Mesendoderm (in vitro differentiated cells): ENCODE results near the gene TBC1D4.

Experiments used
- DNase-seq: peaks from one replicate; pipeline ENCODE4 v3.0.0; 2013
- H2AK5ac ChIP-seq: 2 replicates; pipeline ENCODE4 v1.6.1; 2013; ENCODE audit warnings: low read length, inconsistent platforms
- H2BK120ac ChIP-seq: 2 replicates; pipeline ENCODE4 v1.6.1; 2013; ENCODE audit warnings: low read depth, mild to moderate bottlenecking, low read length, moderate library complexity, mixed read lengths
- H2BK15ac ChIP-seq: replicated peaks from 2 replicates; pipeline ENCODE4 v1.6.1; 2013; ENCODE audit warnings: low read depth, mild to moderate bottlenecking, moderate library complexity
- H2BK5ac ChIP-seq: 2 replicates; pipeline ENCODE4 v1.6.1; 2013; ENCODE audit warnings: low read length, inconsistent platforms
- H3K18ac ChIP-seq: 2 replicates; pipeline ENCODE4 v1.6.1; 2013; ENCODE audit warnings: mild to moderate bottlenecking, low read length, mixed read lengths
- H3K23ac ChIP-seq: one replicate; pipeline ENCODE4 v1.6.1; 2013; ENCODE audit warnings: low read length
- H3K27ac ChIP-seq: 2 replicates; pipeline ENCODE4 v1.5.1; 2013; ENCODE audit warnings: low read depth, mild to moderate bottlenecking, inconsistent platforms, low read length, moderate library complexity
- H3K27me3 ChIP-seq: 2 replicates; pipeline ENCODE4 v1.6.1; 2013; ENCODE audit warnings: low read length, control low read depth, mild to moderate bottlenecking, inconsistent platforms; ENCODE audit not compliant: insufficient read depth, poor library complexity
- H3K36me3 ChIP-seq: 2 replicates; pipeline ENCODE4 v1.6.1; 2013; ENCODE audit warnings: low read length, inconsistent platforms; ENCODE audit not compliant: control insufficient read depth, insufficient read depth
- H3K4ac ChIP-seq: one replicate; pipeline ENCODE4 v1.6.1; 2013; ENCODE audit warnings: low read depth, mild to moderate bottlenecking, low read length, moderate library complexity
- H3K4me1 ChIP-seq: 2 replicates; pipeline ENCODE4 v1.6.1; 2013; ENCODE audit warnings: low read depth, low read length, inconsistent platforms; ENCODE audit not compliant: control insufficient read depth
- H3K4me2 ChIP-seq: 2 replicates; pipeline ENCODE4 v1.6.1; 2013; ENCODE audit warnings: low read length
- H3K4me3 ChIP-seq: 2 replicates; pipeline ENCODE4 v1.5.1; 2013; ENCODE audit warnings: mild to moderate bottlenecking, low read length
- H3K56ac ChIP-seq: one replicate; pipeline ENCODE4 v1.6.1; 2013; ENCODE audit warnings: low read length
- H3K79me1 ChIP-seq: 2 replicates; pipeline ENCODE4 v1.6.1; 2013; ENCODE audit warnings: low read length, inconsistent platforms
- H3K79me2 ChIP-seq: 2 replicates; pipeline ENCODE4 v1.6.1; 2013; ENCODE audit warnings: mild to moderate bottlenecking, low read length; ENCODE audit not compliant: control insufficient read depth, insufficient read depth
- H3K9ac ChIP-seq: 2 replicates; pipeline ENCODE4 v1.6.1; 2013; ENCODE audit warnings: low read length, inconsistent platforms
- H4K5ac ChIP-seq: one replicate; pipeline ENCODE4 v1.6.1; 2013; ENCODE audit warnings: low read length
- H4K8ac ChIP-seq: one replicate; pipeline ENCODE4 v1.6.1; 2013; ENCODE audit warnings: low read depth, mild to moderate bottlenecking, control low read depth, low read length, moderate library complexity
- WGBS: extraction: QIAGEN DNeasy Blood & Tissue Kit; methylation state at CpG from one replicate; pipeline ENCODE4 v1.1.7; 2013; ENCODE audit warnings: low lambda C conversion rate, missing lambda C conversion rate; ENCODE audit not compliant: insufficient coverage; ENCODE audit errors: extremely low coverage; 5-methylcytosine and 5-hydroxymethylcytosine counted together

TBC1D4 gene

DNA sequence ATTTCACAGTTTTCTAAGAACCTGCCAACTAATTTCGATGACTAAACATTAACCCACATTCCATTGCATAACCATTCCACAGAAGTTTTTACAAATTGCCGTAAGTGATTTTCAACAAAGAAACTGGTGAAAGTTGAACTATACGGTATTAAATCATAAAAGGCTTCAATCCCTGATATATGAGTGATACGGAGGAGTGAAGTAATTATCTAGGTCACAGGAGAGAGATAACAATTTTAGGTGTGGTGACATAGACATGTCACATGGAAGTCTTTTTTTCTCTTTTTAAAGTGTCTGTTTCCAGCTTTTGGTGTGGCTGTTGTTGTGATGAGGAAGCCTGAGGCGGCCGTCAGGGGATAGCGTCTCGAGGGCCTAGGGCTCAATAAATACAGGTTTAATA is 29.4 kb downstream of the TBC1D4 start:
- no CpG with 5 or more reads among the region's 8 CpGs for WGBS
- Histone ChIP-seq H3K4me1 (no peaks in the 10 kb centered on the region), H3K18ac (no peak overlapping the region), H3K36me3 (no peaks in the 10 kb centered on the region), H3K56ac (no peak overlapping the region), H2BK120ac (no peak overlapping the region), H2BK15ac (no peak overlapping the region), H3K79me1 (no peaks in the 10 kb centered on the region), H3K79me2 (no peaks in the 10 kb centered on the region), H2AK5ac (no peak overlapping the region), H3K9ac (no peak overlapping the region), H3K27ac (no peak overlapping the region), H3K4me3 (no peak overlapping the region), H4K5ac (no peak overlapping the region), H3K23ac (no peak overlapping the region), H2BK5ac (no peak overlapping the region), H4K8ac (no peak overlapping the region), H3K4me2 (no peak overlapping the region), H3K27me3 (no peaks in the 10 kb centered on the region), H3K4ac (no peak overlapping the region)
- no peak for DNase-seq

GRCh38 chr13:75447493-75447892 is 34.5 kb downstream of the TBC1D4 start:
- DNase-seq = no peak
- Histone ChIP-seq H2BK120ac (no peak overlapping the region), H3K4ac (no peak overlapping the region), H3K4me3 (no peak overlapping the region), H2BK15ac (no peak overlapping the region), H3K79me2 (no peaks in the 10 kb centered on the region), H3K56ac (no peak overlapping the region), H3K23ac (no peak overlapping the region), H4K5ac (no peak overlapping the region), H3K4me1 (no peaks in the 10 kb centered on the region), H3K27ac (no peak overlapping the region), H3K79me1 (no peaks in the 10 kb centered on the region), H2BK5ac (no peak overlapping the region), H4K8ac (no peak overlapping the region), H3K27me3 (no peaks in the 10 kb centered on the region), H3K18ac (no peak overlapping the region), H2AK5ac (no peak overlapping the region), H3K36me3 (no peaks in the 10 kb centered on the region), H3K4me2 (no peak overlapping the region), H3K9ac (no peak overlapping the region)
- no CpG with 5 or more reads among the region's 4 CpGs for WGBS

GRCh38 chr13:75446874-75447273 is 35.1 kb downstream of the TBC1D4 start:
- Histone ChIP-seq H4K5ac (no peak overlapping the region), H3K4me1 (no peaks in the 10 kb centered on the region), H2BK15ac (no peak overlapping the region), H3K9ac (no peak overlapping the region), H2AK5ac (no peak overlapping the region), H3K4me3 (no peak overlapping the region), H3K36me3 (no peaks in the 10 kb centered on the region), H4K8ac (no peak overlapping the region), H3K4me2 (no peak overlapping the region), H3K27me3 (no peaks in the 10 kb centered on the region), H3K4ac (no peak overlapping the region), H3K79me1 (no peaks in the 10 kb centered on the region), H3K27ac (no peak overlapping the region), H3K79me2 (no peaks in the 10 kb centered on the region), H2BK120ac (no peak overlapping the region), H3K23ac (no peak overlapping the region), H3K56ac (no peak overlapping the region), H2BK5ac (no peak overlapping the region), H3K18ac (no peak overlapping the region)
- no peak for DNase-seq
- WGBS = 100% methylated on average over 2 of the region's 3 CpGs

GRCh38 chr13:75445717-75446499 is 36.1 kb downstream of the TBC1D4 start:
- Histone ChIP-seq H3K36me3 (no peaks in the 10 kb centered on the region), H2BK15ac (no peak overlapping the region), H3K4ac (no peak overlapping the region), H3K27ac (no peak overlapping the region), H3K18ac (no peak overlapping the region), H2BK5ac (no peak overlapping the region), H3K4me2 (no peak overlapping the region), H4K5ac (no peak overlapping the region), H4K8ac (no peak overlapping the region), H2BK120ac (no peak overlapping the region), H3K9ac (no peak overlapping the region), H2AK5ac (no peak overlapping the region), H3K79me2 (no peaks in the 10 kb centered on the region), H3K4me1 (no peaks in the 10 kb centered on the region), H3K23ac (no peak overlapping the region), H3K79me1 (no peaks in the 10 kb centered on the region), H3K27me3 (no peaks in the 10 kb centered on the region), H3K56ac (no peak overlapping the region), H3K4me3 (no peak overlapping the region)
- no peak for DNase-seq
- no CpG with 5 or more reads among the region's 7 CpGs for WGBS

DNA sequence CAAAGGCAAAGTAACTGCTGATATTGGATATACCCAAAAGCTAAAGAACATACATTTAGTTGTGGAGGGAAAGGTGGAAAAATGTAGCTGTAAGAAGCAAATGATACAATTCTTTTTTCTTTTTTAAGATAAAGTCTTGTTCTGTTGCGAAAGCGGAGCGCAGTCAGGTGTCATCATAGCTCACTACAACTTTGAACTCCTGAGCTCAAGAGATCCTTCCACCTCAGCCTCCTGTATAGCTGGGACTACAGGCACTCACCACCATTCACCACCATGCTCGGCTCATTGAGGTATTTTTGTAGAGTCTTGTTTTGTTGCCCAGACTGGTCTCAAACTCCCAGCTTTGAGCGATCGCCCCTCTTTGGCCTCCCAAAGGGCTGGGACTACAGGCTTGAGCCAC is 38.0 kb downstream of the TBC1D4 start:
- Histone ChIP-seq H3K56ac (no peak overlapping the region), H3K79me1 (no peaks in the 10 kb centered on the region), H4K5ac (no peak overlapping the region), H2BK5ac (no peak overlapping the region), H2BK15ac (no peak overlapping the region), H3K36me3 (no peaks in the 10 kb centered on the region), H3K4me2 (no peak overlapping the region), H3K27me3 (no peaks in the 10 kb centered on the region), H4K8ac (no peak overlapping the region), H3K23ac (no peak overlapping the region), H3K4me1 (no peaks in the 10 kb centered on the region), H3K18ac (no peak overlapping the region), H3K4ac (no peak overlapping the region), H2AK5ac (no peak overlapping the region), H3K4me3 (no peak overlapping the region), H3K9ac (no peak overlapping the region), H3K27ac (no peak overlapping the region), H3K79me2 (no peaks in the 10 kb centered on the region), H2BK120ac (no peak overlapping the region)
- no CpG with 5 or more reads among the region's 6 CpGs for WGBS
- no peak for DNase-seq
